Adrenal gland (tissue), 5 donors: ENCODE measurements around the gene TIMM17B.

Source experiments
- CTCF ChIP-seq, 6 experiments: fragments of 450-650 bp in 4 of 6; fragments of 200-600 bp in 2 of 6; sonication (generic) in 1 of 6; IDR thresholded peaks; 1 replicate in 5 of 6; 2 replicates in 1 of 6; pipeline versions ENCODE4 v1.5.1 to v1.8.0; 2016 to 2021; ENCODE audit warnings: antibody characterized with exemption in 6 of 6, mild to moderate bottlenecking in 2 of 6, moderate library complexity in 1 of 6
- POLR2A ChIP-seq, 2 donors: fragments of 450-650 bp; IDR thresholded peaks; one replicate each; pipeline ENCODE4 v1.6.1; 2017; ENCODE audit warnings: antibody characterized with exemption in 2 of 2, mild to moderate bottlenecking in 2 of 2, moderate library complexity in 1 of 2
- donor health status: DM: no; HTN: no; CAD: no.

GRCh38 chrX:48945517-48946348, 48.2 kb upstream of the TIMM17B start:
- peak; percentile 40 to 78 (median 63) for TF ChIP-seq CTCF (IDR thresholded peaks at IDR 0.05)
- TF ChIP-seq POLR2A (IDR thresholded peaks at IDR 0.05), result no peak
